ENCODE measurements around the gene ELOVL2. TPM values are rescaled to one million over a fixed set of nuclear protein-coding genes. Genes with fewer than 3 reads are reported as not detected.

The ELOVL2 gene
- total RNA-seq, 4 donors from 2014 or later, result 0.14 to 0.16 TPM; not detected in 2

GRCh38 chr6:11042025-11042749 lies 1.9 kb downstream of the ELOVL2 start:
- Histone ChIP-seq H3K4me1 (peaks cover 0 to 9% (median 3%) of the 10 kb centered on the region in 4 donors), H3K27me3 (peaks cover 95% of the 10 kb centered on the region), H3K9me3 (no peaks in the 10 kb centered on the region), H3K4me3 (no peak overlapping the region), H3K27ac (no peak overlapping the region), H3K36me3 (no peaks in the 10 kb centered on the region)
- DNase-seq, result no peak
- in situ Hi-C loops (cut with MboI; ENCODE audit: low pct_ligation_motif_present in 1 of 4, low pct_unique_long_range_greater_than_20kb in 1 of 4, low sequenced_read_pairs in 3 of 4), result no loop called here
- WGBS, 2 donors (ENCODE audit: low coverage in 1 of 2), result 49 to 52% methylated on average over 6 to 10 of the region's 10 CpGs
- intact Hi-C loops (cut with DNase I; ENCODE audit: low total_unique reads), result no loop called here
- TF ChIP-seq EP300 (IDR thresholded peaks at IDR 0.05; ENCODE audit: low read depth), result no peak
- no peak for TF ChIP-seq POLR2AphosphoS5 (IDR thresholded peaks at IDR 0.05)
- TF ChIP-seq POLR2A (IDR thresholded peaks at IDR 0.05), result no peak
- TF ChIP-seq CTCF (IDR thresholded peaks at IDR 0.05), result no peak

GRCh38 chr6:11040134-11040533 lies 4.0 kb downstream of the ELOVL2 start:
- Histone ChIP-seq H3K4me1 (peaks cover 0 to 9% (median 3%) of the 10 kb centered on the region in 4 donors), H3K36me3 (no peaks in the 10 kb centered on the region), H3K4me3 (no peak overlapping the region), H3K27me3 (peaks cover 95% of the 10 kb centered on the region), H3K9me3 (no peaks in the 10 kb centered on the region), H3K27ac (no peak overlapping the region)
- DNase-seq, result no peak
- 70 to 79% methylated on average over 3 of the region's 3 CpGs for WGBS, 2 donors (ENCODE audit: low coverage in 1 of 2)
- TF ChIP-seq POLR2A (IDR thresholded peaks at IDR 0.05), result no peak
- no peak for TF ChIP-seq CTCF (IDR thresholded peaks at IDR 0.05)
- TF ChIP-seq POLR2AphosphoS5 (IDR thresholded peaks at IDR 0.05), result no peak
- TF ChIP-seq EP300 (IDR thresholded peaks at IDR 0.05; ENCODE audit: low read depth), result no peak
- in situ Hi-C loops (cut with MboI; ENCODE audit: low pct_ligation_motif_present in 1 of 4, low pct_unique_long_range_greater_than_20kb in 1 of 4, low sequenced_read_pairs in 3 of 4), result no loop called here
- intact Hi-C loops (cut with DNase I; ENCODE audit: low total_unique reads), result no loop called here

- Histone ChIP-seq H3K4me3 (no peak overlapping the region), H3K36me3 (no peaks in the 10 kb centered on the region), H3K27ac (no peak overlapping the region), H3K9me3 (no peaks in the 10 kb centered on the region), H3K27me3 (peaks cover 90% of the 10 kb centered on the region), H3K4me1 (peaks cover 0 to 6% (median 2%) of the 10 kb centered on the region in 4 donors)
- DNase-seq, result no peak
- intact Hi-C loops (cut with DNase I; ENCODE audit: low total_unique reads), result no loop called here
- 33 to 63% methylated on average over 1 of the region's 1 CpG for WGBS, 2 donors (ENCODE audit: low coverage in 1 of 2)
- TF ChIP-seq POLR2AphosphoS5 (IDR thresholded peaks at IDR 0.05) (no peak), POLR2A (IDR thresholded peaks at IDR 0.05) (no peak), EP300 (IDR thresholded peaks at IDR 0.05; ENCODE audit: low read depth) (no peak), CTCF (IDR thresholded peaks at IDR 0.05) (no peak)
- in situ Hi-C loops (cut with MboI; ENCODE audit: low pct_ligation_motif_present in 1 of 4, low pct_unique_long_range_greater_than_20kb in 1 of 4, low sequenced_read_pairs in 3 of 4), result no loop called here
These were observed 5.1 kb downstream of the ELOVL2 start for GRCh38 chr6:11039040-11039439.

- Histone ChIP-seq H3K27me3 (peaks cover 70% of the 10 kb centered on the region), H3K4me1 (no peaks in the 10 kb centered on the region), H3K9me3 (no peaks in the 10 kb centered on the region), H3K27ac (no peak overlapping the region), H3K36me3 (no peaks in the 10 kb centered on the region), H3K4me3 (no peak overlapping the region)
- WGBS, 2 donors (ENCODE audit: low coverage in 1 of 2), result 43 to 44% methylated on average over 2 of the region's 2 CpGs
- intact Hi-C loops (cut with DNase I; ENCODE audit: low total_unique reads), result no loop called here
- in situ Hi-C loops (cut with MboI; ENCODE audit: low pct_ligation_motif_present in 1 of 4, low pct_unique_long_range_greater_than_20kb in 1 of 4, low sequenced_read_pairs in 3 of 4), result no loop called here
- DNase-seq, result no peak
- TF ChIP-seq CTCF (IDR thresholded peaks at IDR 0.05) (no peak), POLR2A (IDR thresholded peaks at IDR 0.05) (no peak), POLR2AphosphoS5 (IDR thresholded peaks at IDR 0.05) (no peak), EP300 (IDR thresholded peaks at IDR 0.05; ENCODE audit: low read depth) (no peak)
These were observed 7.1 kb downstream of the ELOVL2 start for GRCh38 chr6:11036977-11037430.

All from transverse colon (tissue), 4 donors.